Ureter (tissue), 1 donor: Measurements from ENCODE around the gene CDC42BPG. TPM values are rescaled to one million over a fixed set of nuclear protein-coding genes. Genes with fewer than 3 reads are reported as not detected.

Source experiments
- DNase-seq: peaks from one replicate; pipeline ENCODE4 v3.0.0-alpha.2; 2020; ENCODE audit warnings: low spot score
- total RNA-seq: library from RNA; stranded (reverse); gene quantifications from one replicate; pipeline ENCODE4 v1.2.4, GENCODE V29; 2023
- donor health status: DM: yes; HTN: yes; CAD: no.

CDC42BPG gene
- total RNA-seq, 1 donor from 2014 or later: 28.5 TPM

DNA sequence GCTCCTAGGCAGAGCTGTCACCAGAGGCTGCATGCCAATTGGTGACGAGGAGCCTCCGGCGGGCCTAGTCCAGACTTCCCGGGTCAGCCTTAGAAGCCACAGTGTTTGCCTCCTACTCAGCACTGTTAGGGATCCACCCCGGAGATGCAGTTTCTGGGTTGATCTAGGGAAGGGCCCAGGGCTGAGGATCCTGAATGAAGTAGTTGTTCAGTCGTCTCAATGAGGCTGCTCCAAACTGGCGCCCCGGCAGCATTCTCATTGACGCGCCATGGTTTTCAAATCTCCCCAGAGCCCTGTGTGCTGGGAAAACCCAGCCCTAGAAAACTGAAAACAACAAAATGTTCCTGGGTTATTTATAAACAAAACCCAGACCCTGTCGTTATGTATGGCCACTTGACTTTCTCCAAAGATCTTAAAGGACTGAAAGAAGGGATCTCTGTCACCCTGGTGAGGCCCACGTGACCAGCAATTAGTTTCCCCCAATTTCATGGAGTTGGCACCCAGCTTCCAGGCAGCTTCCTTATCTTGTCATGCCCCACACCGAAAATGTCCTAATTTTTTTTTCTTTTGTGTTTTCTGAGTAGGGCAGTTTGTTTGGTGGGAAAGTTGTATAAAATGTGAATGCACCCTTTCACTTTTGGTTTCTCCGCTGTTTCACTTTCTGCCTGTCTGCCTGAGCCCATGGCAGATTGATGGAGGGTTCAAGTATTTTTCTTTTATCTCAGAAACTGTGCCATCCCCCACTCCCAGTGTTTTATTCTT is 36.0 kb upstream of the CDC42BPG start:
- no peak for DNase-seq

DNA sequence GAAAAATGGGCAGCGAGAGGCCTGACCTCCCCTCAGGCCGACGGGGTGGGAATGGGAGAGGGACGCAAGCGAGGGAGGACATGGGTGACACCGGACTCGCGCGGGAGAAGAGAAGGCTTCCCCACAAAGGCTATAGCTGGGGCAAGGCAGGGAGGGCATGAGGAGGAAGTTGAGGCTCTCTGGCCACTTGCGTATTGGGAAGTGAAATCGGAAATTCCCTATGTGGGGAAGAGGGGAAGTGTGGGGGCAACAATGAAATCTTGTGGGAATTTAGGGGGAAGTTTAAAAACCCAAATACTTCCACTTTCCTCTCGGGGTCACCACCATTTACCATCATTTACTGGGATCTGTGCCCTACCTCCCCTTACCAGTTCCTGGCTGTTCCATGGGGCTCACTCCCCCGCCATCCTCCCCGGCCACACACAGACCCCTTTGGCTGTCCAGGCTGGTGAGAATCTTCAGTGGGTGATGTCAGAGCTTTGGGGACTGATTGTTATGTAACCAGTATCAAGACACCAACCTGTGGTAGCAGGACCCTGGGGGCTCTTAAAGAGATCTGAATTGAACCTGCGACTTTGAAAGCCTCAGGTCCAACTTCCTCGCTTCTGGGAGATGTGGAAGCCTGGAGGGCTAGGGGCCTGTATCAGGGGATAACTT is 34.9 kb upstream of the CDC42BPG start:
- peak; percentile 49 for DNase-seq

DNA sequence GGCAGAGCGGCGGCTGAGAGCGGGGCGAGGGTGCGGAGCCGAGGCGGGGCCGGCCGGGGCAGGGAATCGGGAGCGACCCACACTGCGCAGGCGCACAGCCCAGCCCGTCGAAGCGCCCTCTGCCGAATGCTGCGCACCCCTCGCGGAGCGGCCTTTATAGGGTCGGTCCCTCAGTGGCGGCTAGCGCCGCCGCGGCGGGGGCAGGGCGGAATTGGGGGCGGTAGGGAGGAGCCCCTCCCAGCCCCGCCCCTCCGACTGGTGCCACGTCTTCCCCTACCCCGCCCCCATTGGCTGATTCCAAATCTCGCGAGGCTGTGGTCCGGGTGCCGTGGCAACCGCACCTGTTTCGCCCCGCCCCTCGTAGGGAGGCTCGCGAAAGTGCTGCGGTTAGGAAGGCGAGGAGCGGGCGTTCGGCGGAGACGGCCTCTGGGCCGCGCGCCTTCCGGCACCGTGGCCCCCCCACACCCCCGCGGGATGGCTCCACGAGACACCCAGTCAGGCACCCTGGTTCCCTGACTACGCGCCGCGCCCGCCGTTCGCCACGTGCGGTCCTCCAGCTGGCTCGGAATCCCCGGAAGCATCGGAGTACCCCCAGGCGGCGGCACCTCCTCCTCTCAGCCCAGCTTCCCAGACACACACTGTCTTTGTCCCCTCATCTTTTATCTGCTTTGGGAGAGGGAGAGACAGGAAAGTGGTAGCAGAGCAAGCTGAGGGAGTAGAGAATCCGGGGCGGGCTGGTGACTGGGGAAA is 34.2 kb upstream of the CDC42BPG start, which contains the start of gene EHD1:
EHD1 (minus strand) TSS at position 128 of the 750 bp plus-strand sequence. CDS start 157 bp downstream, outside the sequence.
- DNase-seq: peak; percentile 99

DNA sequence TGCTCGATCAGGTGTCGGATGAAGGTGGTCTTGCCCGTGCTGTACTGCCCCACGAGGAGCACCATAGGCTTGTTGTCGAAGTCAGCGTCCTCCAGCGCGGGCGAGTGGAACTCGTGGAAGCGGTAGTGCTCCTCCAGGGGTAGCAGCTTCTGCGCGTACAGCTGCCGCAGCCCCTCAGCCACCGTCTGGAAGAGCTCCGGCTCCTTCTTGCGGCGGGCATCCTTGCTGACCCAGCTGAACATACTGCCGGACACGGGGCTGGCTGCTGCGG is 33.7 kb upstream of the CDC42BPG start:
- peak; percentile 66 for DNase-seq

DNA sequence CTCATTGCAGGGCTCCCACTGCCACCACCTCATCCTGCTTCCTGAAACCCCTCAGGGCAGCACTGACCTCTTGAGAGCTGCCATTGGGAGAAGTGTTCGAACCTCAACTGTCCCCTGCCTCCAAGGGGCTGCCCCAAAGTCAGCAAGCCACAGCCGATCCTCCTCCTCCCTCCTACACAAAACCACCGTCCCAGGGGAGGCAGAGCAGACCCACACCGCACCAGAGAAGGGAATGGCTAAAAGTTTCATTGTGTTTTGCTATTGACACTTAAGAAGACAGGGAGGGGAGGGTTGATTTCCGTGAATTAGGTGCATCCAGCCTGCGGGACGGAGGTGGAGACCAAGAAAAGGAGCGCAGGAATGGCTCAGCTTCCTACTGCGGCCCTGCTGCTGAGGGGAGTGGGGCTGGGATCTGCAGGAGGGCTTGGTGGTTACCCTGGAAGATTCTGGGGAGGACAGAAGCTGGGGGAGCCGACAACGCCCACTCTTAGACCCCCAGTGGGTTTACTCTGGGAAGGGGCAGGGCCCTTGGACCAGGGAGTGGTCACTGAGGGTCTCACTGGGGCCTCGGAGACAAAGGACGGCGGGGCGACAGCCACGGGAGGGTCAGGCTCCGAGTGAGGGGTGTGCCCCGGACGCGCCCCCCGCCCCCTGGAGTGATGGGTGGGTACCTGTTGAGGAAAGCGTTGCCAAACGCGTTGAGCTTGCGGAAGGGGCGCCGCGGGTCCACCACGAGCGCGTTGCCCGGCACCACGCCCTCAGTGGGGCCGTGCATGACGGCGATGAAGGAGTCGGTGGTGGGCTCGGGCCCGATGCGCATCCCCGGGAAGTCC is 33.2 kb upstream of the CDC42BPG start:
- no peak for DNase-seq

DNA sequence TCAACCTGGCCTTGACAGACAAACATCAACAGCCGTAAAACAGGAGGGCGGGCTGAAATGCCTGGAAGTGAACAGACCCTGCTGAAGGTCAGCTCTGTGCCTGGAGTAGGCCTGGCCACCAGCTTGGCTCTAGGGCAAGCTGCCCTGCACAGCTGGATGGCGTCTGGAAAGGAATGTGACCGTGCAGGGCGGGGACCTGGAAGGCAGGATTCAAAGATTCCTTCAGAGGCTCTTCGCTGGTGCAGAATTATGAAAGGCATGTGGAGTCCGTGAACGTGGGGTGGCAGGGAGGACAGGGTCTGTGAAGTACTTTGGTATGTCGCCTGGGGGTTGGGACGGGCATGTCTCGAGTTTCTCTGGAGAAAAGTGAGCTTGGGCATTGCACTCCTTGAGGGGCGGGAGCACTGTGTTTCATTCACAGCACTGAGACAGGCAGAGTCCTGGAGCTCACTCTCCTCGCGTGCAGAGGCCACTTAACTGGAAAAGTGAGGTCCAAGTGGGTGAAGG is 32.4 kb upstream of the CDC42BPG start:
- DNase-seq: no peak

DNA sequence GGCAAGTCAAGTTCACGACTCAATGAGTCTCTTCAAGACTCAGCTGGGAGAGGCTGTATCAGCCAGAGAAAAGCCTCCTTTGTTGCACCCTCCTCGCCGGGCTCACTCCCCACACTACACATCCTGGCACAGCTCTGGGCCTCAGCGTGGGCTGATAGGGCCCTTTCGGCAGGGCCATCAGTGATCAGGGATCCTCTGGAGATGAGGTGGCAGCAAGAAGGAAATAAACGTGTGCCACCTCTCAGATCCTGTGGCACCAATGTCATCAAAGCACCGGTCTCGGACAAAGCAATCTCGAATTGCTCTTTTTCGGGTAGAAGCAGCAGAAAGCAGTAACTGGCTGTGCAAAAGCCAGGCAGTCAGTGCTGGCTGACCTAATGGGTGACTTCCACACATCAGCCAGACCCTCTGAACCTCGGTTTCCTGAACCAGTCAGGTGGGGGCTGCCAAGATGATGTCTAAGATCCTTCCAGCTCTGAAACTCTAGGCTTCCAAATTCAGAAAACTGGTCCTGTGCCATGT is 31.8 kb upstream of the CDC42BPG start:
- DNase-seq: no peak

DNA sequence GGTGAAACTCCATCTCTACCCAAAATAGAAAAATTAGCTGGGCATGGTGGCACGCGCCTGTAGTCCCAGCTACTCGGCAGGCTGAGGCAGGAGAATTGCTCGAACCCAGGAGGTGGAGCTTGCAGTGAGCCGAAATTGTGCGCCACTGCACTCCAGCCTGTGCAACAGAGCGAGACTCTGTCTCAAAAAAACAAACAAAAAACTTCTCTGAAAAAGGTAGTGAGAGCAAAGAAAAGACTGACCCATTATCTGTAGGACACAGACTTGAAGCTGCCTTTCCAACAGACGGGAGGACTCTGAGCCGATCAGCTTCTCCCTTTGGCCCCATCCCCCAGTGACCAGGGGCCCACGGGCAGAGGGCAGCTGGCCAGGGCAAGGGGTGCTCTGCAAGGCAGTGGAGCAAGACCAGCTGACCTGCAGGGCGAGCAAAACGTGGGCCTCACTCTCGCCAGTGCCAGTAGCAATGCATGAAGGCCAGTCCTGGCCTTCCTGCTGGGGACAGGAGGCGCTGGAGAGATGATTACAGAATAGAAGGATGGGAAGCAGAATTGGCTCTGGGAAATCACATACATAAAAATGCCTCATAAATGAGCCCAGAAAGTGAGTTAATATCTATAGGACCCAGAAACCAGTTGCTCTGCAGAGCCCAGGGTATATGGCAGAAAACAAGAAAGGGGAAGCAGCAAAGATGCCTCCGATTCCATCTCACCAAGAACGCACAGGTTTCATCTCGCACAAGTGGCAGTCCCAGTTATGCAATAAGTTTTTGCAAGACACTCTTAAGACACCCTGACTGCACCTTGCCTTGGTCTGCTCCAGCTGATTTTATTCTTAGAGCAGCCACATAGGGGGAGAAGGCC is 31.1 kb upstream of the CDC42BPG start:
- no peak for DNase-seq

DNA sequence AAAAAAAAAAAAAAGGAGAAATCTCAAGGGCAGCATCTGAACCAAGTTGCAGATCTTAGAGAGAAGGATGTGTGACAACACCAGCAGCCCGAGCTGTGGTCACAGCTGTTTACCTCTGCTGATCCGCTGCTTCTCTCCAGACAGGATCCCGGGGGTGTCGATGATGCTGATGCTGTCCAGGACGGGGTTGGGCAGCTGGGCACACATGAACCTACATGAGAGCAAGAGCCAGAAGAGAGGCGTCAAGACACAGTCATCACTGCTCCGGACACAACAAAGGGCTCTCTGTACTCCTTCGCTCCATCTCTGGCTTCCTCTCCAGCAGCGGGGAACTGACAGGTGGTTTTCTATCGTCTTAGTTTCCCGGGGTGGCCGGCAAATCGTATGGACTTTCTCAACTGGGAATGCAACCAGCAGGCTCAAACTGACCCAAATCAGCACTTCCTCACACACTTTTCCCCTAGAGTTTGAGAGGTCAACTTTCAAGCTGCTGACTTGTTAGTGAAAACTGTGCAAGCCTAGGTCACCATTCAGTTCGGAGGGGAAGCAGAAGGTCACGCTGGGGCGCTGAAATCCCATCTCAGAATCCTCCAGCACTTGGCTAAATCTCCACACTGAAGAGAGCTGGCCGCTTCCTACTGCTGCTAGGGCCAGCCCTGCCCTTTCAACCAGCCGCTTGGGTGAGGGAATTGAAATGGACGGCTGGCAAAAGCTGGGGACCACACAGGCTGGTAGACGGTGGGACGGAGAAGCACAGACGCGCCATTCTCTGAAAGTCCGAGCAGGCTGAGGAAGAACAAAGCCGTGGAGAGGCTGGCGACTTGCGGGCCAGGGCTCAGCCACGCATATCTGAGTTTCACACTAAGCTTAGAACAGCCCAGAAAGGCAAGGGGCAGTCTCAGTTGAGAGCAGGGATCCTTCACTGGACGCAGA is 30.1 kb upstream of the CDC42BPG start:
- no peak for DNase-seq

DNA sequence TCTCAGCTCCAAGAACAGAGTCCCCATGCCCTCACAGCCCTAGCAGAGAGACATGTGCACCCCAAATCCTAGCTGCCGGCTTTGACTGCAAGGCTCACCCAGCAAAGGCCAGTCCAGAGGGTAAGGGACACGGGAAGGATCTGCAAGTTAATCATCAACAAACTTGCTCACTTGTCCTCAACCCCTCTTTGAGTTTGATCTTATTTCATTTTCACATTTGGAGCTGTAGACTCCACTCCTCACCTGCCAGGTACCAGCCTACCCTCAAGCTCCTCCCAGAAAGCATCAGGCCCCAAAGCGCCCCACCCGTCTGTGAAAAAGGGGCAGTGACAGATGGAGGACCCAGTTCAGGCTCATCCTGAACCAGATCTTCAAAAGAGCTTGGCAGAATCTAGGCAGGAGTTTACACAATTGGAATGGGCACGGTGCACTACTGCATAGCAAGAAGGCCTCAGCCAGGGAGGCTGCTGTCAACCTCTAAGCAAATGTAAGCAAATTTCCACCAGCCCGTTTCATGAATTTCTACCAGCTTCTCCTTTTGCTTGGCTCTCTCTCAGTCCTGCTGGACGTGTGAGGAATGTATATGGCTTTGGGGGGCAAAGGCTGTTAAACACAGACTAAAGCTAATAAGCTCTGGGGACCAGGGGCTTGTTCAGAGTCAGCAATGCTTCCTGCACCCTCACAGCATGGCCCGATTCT is 28.5 kb upstream of the CDC42BPG start:
- no peak for DNase-seq

DNA sequence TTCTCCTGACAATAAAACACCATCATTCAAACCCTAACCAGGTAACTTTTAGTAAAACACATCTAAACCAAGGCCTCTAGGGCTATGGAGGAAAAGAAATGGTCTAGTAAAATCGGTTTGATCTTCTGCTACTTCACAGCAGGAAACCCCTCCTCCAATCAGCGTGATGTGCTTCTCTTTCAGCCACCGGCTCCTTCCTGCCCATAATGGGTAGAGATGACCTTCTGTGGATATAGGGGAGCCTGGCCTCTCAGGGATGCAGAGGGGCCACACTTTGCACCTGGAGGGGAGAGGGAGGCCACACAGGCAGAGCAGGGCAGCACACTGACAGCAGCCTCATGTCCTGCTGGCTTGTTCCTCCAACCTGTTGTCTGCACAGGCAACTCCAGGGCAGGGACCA is 27.0 kb upstream of the CDC42BPG start:
- DNase-seq: no peak

DNA sequence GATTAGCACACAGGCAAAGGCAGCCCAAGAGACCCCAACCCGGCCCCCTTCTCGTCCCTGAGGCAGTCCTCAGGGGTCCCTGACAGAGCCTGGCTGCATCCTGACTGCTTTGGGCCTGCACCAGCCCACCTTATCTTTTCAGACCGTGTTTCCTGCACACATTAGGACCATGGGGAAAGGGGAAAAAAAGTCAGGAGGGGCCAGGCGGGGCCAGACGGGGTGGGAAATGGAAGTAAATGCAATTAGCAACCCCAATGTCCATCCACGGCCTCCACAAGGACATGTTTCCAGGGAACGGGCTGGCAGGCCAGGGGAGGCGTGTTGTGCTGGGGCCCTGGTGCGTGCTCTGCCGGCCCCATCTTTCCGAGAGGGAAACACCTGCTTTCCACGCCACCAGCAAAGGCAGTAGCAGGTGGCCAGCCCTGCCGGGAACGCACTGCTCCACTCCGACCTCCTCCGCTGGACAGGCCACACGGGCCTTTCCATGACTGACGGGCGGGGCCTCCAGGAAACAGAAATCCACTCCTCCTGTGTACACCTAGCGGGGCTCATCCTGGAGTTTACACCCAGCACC is 26.5 kb upstream of the CDC42BPG start:
- DNase-seq: no peak

DNA sequence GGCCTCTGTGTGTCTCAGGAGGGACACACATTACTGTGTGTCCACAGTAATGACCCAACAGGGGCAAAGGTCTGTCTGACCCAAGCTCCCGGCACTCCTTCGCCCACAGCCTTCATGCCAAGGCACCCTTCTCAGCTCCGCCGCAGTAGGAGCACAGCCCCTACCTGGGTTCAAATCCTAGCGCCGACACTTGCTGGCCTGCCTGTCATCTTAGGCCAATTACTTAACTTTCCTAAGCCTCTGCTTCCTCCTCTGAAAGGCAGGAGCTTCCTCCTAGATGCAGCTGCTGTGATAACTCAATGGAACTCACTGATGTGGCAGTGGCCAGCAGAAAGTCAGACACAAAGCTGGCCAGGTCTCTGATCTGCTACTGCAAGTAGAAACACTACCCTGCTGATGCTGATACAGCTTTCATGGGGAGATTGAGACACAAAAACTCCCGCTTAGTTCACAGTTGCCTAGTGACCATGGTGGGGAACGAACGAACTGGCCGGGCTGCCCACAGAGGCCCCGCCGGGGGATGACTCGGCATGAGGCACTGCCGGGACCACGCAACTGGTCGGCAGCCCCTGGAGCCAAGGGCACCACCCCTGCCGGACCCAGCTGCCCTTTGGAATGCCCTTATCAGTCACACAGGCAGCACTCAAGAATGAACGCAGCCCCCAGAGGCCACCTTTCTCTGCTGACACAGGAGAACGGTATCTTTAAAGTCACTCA is 25.9 kb upstream of the CDC42BPG start:
- DNase-seq: no peak

DNA sequence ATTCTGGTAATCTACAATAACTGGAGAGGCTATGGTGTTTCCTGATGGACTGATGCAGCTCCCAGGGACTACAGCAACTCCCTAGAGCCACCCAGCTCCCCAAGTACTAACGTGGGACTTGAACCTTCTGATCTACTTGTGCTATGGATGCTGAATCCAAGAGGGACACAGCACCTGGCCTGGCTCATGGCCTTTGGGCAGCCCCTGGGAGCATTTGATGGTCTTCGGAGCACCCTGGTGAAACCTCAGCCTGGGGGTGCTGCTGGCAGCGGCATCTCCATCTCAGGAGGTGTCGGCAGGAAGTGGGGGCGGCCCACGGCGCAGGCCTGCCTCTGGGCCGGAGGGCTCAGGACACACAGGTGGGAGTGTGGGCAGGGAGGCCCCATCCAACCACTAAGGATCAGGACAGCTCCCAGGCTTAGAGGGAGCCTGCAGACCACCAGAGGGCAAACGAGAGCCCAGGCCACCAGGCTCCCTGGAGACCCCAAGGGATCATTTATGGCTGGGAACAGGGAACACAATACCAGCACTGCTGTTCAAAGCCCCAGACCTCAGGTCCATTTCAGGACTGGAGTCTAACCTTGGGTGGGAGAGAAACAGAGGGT is 25.2 kb upstream of the CDC42BPG start:
- no peak for DNase-seq

DNA sequence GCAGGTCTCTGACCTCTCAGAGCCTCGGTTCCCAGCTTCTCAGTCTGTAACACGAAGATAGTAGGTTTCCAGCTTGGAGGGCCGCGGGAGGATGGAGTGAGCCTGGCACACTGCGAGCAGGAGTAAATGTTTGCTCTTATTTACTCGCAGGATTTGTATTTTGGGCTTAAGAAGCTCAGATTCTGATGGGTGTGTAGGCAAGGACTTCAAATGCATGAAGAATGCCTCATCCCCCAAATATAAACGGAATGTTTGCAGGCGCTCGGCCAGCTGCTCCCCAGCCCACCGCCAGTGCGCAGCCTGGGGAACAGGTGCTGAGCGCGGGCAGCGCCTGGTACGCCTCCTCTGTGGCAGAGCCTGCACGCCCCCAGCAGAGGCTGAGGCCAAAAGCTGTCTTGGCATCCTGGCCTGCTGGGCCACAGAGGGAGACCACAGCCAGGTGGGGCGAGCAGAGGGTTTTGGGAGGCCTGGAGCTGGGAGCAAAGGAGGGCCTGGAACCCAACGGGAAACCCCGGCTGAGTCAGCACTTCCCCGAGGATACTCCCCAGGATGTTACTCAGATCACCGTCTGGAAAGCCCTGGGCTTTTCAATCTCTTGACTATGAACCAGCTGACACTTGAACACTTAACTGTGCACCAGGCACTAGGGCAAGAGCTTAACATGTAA is 24.6 kb upstream of the CDC42BPG start:
- DNase-seq: no peak

DNA sequence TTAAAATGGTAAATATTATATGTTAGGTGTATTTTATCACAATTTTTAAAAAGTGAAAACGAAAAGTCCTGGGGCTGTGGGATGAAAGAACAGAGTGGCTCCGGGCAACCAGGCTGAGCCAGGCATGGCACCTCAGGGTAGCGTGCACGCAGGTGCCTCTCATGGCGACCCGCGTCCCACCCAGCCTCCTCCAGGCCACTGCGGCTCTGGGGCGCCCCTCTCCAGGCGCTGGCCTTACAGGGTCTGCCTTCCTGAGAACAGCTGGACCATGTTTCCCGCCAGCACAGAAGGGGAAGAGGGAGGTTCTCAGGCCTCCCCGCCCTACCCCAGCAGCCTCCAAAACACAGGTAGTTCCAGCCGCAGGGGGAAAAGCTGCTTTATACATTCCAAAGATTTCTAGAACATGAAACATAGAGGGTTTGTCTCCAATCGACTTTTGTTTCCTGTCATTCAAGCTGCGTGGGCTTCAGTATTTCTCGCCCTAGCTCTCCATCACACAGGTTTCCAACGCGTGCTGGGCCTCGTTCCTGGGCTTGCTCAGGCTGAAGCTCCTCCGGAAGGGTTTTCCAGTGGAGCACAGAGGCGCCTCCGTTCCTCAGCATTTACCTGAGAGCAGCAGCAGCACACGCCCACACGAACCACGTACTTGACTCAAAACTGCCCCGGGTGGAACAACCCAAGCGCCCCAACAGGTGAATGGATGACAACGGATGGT is 23.5 kb upstream of the CDC42BPG start:
- no peak for DNase-seq
